NCI-H146 treated with DMSO at 0.1 percent for 48 hours (cell line): ENCODE measurements around the gene RAB4B.
"Not testable (repeated sequence)": the region's sequence is repeated elsewhere in the genome, so short reads cannot be mapped to it uniquely, and the experiment has no call there.

ENCODE experiments used
- DNase-seq: peaks from one replicate; lab custom pipeline; 2025; ENCODE audit not compliant: unreplicated experiment; lab: John Stamatoyannopoulos, UW

The RAB4B gene

GRCh38 chr19:40778706-40779284, 748 bp downstream of the RAB4B start:
- DNase-seq: no peak

GRCh38 chr19:40780582-40780981, 2.5 kb downstream of the RAB4B start:
- no peak for DNase-seq

- no peak for DNase-seq
Measured at GRCh38 chr19:40781140-40781539, 3.1 kb downstream of the RAB4B start.

- DNase-seq: no peak
Measured at GRCh38 chr19:40783711-40784110, 5.7 kb downstream of the RAB4B start.

- not testable (repeated sequence) for DNase-seq
Measured at GRCh38 chr19:40784146-40784545, 6.1 kb downstream of the RAB4B start.

GRCh38 chr19:40785526-40785925, 7.5 kb downstream of the RAB4B start:
- DNase-seq: no peak

GRCh38 chr19:40786060-40787037, 8.3 kb downstream of the RAB4B start:
- DNase-seq: no peak

- DNase-seq: no peak
Measured at GRCh38 chr19:40791349-40791748, 13.3 kb downstream of the RAB4B start.

- no peak for DNase-seq
Measured at GRCh38 chr19:40791996-40792395, 13.9 kb downstream of the RAB4B start.

GRCh38 chr19:40797166-40797962, 19.3 kb downstream of the RAB4B start:
- DNase-seq: no peak

GRCh38 chr19:40797963-40798682, 20.1 kb downstream of the RAB4B start:
- DNase-seq: peak; percentile 51

GRCh38 chr19:40798683-40799557, 20.9 kb downstream of the RAB4B start, which contains the start of gene EGLN2:
EGLN2 (plus strand) TSS chr19:40799191; CDS start chr19:40800573, 1,382 bp downstream.
- peak; percentile 98 for DNase-seq

- peak; percentile 6 for DNase-seq
Measured at GRCh38 chr19:40799558-40800338, 21.7 kb downstream of the RAB4B start.

GRCh38 chr19:40800339-40800996, 22.4 kb downstream of the RAB4B start:
- no peak for DNase-seq

- DNase-seq: no peak
Measured at GRCh38 chr19:40800997-40801377, 22.9 kb downstream of the RAB4B start.

GRCh38 chr19:40801426-40802299, 23.6 kb downstream of the RAB4B start:
- DNase-seq: no peak
